Activated CD8-positive, alpha-beta T cell treated with anti-CD3 and anti-CD28 coated beads for 36 hours (primary cell): ENCODE measurements around the gene INTS15. TPM values are rescaled to one million over a fixed set of nuclear protein-coding genes. Genes with fewer than 3 reads are reported as not detected.

Source experiments
- ATAC-seq: fragments of 200-7000 bp; cut with Tn5 transposase; one replicate; pipeline ENCODE4 v1.10.0; 2021; ENCODE audit warnings: mild to moderate bottlenecking, moderate library complexity
- CTCF ChIA-PET: fragments of 350-600 bp; sonication (Branson Sonifier 250); formaldehyde crosslinking; loops from one replicate; lab custom pipeline; 2021; ENCODE audit warnings: antibody characterized with exemption; lab: Charles Lee
- POLR2A ChIA-PET: fragments of 350-600 bp; sonication (Branson Sonifier 250); formaldehyde crosslinking; loops from one replicate; lab custom pipeline; 2021; ENCODE audit warnings: antibody characterized with exemption; lab: Charles Lee
- DNase-seq: peaks from one replicate; pipeline ENCODE4 v3.0.0-alpha.2; 2020
- H3K27ac Mint-ChIP-seq: one replicate; pipeline ENCODE4 v1.8.0; 2021; ENCODE audit warnings: mild to moderate bottlenecking, mixed read lengths
- H3K27me3 Mint-ChIP-seq: one replicate; pipeline ENCODE4 v1.8.0; 2021; ENCODE audit warnings: mixed read lengths
- H3K36me3 Mint-ChIP-seq: one replicate; pipeline ENCODE4 v1.8.0; 2021; ENCODE audit warnings: low read depth, mixed read lengths
- H3K4me1 Mint-ChIP-seq: one replicate; pipeline ENCODE4 v1.8.0; 2021; ENCODE audit warnings: low read depth, mixed read lengths
- H3K4me3 Mint-ChIP-seq: one replicate; pipeline ENCODE4 v1.8.0; 2021; ENCODE audit warnings: mild to moderate bottlenecking, moderate library complexity, mixed read lengths
- H3K9me3 Mint-ChIP-seq: one replicate; pipeline ENCODE4 v1.8.0; 2021; ENCODE audit warnings: mixed read lengths
- intact Hi-C: fragments of 100-400 bp; cut with micrococcal nuclease; formaldehyde crosslinking; loops from one replicate; pipeline ENCODE4 v1.10.0; 2022
- total RNA-seq, 2 experiments: library from RNA; stranded (reverse); gene quantifications; one replicate each; pipeline ENCODE4 v1.2.3, GENCODE V29; 2021
- TF ChIP-seq, protein P1 (sequence below): fragments of 200-600 bp; IDR thresholded peaks from one replicate; pipeline ENCODE4 v1.8.0; 2022; ENCODE audit warnings: antibody characterized with exemption, mild to moderate bottlenecking

INTS15 gene
- total RNA-seq, 2 experiments from 2014 or later = 26.8 to 29.8 TPM

DNA sequence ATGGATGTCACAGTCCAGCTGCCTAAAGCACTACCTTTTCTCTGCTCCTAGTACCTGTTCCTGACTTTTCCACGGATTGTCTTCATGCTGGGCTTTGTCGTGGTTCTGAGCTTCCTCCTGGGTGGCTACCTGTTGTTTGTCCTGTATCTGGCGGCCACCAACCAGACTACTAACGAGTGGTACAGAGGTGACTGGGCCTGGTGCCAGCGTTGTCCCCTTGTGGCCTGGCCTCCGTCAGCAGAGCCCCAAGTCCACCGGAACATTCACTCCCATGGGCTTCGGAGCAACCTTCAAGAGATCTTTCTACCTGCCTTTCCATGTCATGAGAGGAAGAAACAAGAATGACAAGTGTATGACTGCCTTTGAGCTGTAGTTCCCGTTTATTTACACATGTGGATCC is 1.3 kb upstream of the INTS15 start:
- ATAC-seq (no peak), DNase-seq (no peak)
- Mint-ChIP-seq H3K27me3 (no peaks in the 10 kb centered on the region), H3K27ac (no peak overlapping the region), H3K36me3 (peaks cover 24% of the 10 kb centered on the region), H3K9me3 (no peaks in the 10 kb centered on the region), H3K4me1 (peaks cover 19% of the 10 kb centered on the region), H3K4me3 (no peak overlapping the region)
- ChIA-PET POLR2A (interaction anchor here (2.7 kb wide), 1 partner anchor 11 kb away, joined by 18 read pairs; the partner anchor contains the start of gene ZDHHC4), CTCF (interaction anchor here (0.6 to 4.2 kb wide), 3 partner anchors 13 to 118 kb away, joined by 3 to 44 read pairs (median 3); partner anchors contain the start of gene ZDHHC4)
- intact Hi-C loops = no loop called here
- TF ChIP-seq, protein P1, sequence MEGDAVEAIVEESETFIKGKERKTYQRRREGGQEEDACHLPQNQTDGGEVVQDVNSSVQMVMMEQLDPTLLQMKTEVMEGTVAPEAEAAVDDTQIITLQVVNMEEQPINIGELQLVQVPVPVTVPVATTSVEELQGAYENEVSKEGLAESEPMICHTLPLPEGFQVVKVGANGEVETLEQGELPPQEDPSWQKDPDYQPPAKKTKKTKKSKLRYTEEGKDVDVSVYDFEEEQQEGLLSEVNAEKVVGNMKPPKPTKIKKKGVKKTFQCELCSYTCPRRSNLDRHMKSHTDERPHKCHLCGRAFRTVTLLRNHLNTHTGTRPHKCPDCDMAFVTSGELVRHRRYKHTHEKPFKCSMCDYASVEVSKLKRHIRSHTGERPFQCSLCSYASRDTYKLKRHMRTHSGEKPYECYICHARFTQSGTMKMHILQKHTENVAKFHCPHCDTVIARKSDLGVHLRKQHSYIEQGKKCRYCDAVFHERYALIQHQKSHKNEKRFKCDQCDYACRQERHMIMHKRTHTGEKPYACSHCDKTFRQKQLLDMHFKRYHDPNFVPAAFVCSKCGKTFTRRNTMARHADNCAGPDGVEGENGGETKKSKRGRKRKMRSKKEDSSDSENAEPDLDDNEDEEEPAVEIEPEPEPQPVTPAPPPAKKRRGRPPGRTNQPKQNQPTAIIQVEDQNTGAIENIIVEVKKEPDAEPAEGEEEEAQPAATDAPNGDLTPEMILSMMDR = no peak

DNA sequence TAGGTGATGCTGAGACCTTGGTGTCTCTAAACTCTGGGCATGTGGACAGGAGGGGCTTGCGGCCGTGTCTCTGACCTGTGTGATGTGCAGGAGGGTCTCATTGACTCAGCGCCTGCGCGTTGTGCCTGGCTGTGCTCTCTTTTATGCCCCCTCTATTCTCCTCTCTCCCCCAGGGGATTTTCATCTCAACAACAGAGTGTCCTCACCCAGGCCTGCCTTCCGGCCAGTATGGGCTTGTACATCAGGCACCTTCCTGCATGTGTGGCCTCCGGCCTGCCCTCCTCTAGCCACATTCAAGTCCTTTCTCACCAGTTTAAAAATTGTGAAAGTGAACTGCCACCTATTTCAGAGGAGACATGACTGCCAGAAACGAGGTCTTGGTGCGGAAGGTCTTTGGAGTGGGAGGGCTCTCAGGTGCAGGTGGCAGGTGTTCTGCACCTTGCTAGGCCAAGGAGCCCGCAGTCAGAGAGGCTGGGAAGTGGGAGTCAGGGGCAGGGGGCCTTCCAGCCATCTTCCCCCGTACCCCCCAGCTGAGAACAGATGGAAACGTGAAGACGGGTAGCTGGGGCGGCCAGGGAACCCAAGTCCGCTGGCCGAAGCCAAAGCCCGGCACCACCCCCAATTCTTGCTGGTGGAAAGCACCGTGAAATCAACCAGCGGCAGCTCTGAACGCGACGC is 531 bp upstream of the INTS15 start:
- DNase-seq (no peak), ATAC-seq (no peak)
- CTCF ChIA-PET = interaction anchor here (0.6 to 4.2 kb wide), 7 partner anchors 9 to 118 kb away, joined by 3 to 44 read pairs (median 4); partner anchors contain the start of genes ZDHHC4 and ZNF316
- Mint-ChIP-seq H3K27me3 (no peaks in the 10 kb centered on the region), H3K4me1 (peaks cover 20% of the 10 kb centered on the region), H3K4me3 (peak overlapping the region; percentile 64), H3K9me3 (no peaks in the 10 kb centered on the region), H3K36me3 (peaks cover 26% of the 10 kb centered on the region), H3K27ac (peak overlapping the region; percentile 63)
- intact Hi-C loops = no loop called here
- POLR2A ChIA-PET = interaction anchor here (1.0 to 2.7 kb wide), 7 partner anchors 8 to 48 kb away, joined by 4 to 18 read pairs (median 5); partner anchors contain the start of genes ZDHHC4 and ZNF316
- TF ChIP-seq, protein P1 = no peak

DNA sequence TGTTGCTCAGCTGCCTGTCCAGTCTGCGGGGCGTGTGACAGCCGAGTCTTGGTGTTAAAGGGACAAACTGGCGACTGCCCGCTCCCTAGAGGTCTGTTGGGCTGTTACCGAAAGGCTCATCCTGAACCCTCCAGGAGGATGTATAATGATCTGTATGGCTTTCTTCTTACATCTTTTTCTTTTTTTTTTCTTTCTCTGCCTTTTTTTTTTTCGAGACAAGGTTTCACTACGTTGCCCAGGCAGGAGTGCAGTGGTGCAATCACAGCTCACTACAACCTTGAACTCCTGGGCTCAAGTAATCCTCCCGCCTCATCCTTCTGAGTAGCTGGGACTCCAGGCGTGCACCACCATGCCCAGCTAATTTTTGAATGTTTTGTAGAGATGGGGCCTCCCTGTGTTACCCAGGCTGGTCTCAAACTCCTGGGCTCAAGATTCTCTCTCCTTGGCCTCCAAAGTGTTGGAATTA is 857 bp downstream of the INTS15 start:
- ATAC-seq (peak; percentile 3), DNase-seq (no peak)
- Mint-ChIP-seq H3K4me1 (peaks cover 22% of the 10 kb centered on the region), H3K9me3 (no peaks in the 10 kb centered on the region), H3K27ac (peak overlapping the region; percentile 84), H3K27me3 (no peaks in the 10 kb centered on the region), H3K36me3 (peaks cover 34% of the 10 kb centered on the region), H3K4me3 (peak overlapping the region; percentile 87)
- TF ChIP-seq, protein P1 = no peak
- ChIA-PET POLR2A (interaction anchor here (0.6 to 2.7 kb wide), 7 partner anchors 7 to 67 kb away, joined by 3 to 18 read pairs (median 4); partner anchors contain the start of gene ZDHHC4), CTCF (interaction anchor here (0.8 to 4.2 kb wide), 9 partner anchors 9 to 267 kb away, joined by 3 to 44 read pairs (median 5); partner anchors contain the start of gene ZDHHC4)
- intact Hi-C loops = no loop called here

DNA sequence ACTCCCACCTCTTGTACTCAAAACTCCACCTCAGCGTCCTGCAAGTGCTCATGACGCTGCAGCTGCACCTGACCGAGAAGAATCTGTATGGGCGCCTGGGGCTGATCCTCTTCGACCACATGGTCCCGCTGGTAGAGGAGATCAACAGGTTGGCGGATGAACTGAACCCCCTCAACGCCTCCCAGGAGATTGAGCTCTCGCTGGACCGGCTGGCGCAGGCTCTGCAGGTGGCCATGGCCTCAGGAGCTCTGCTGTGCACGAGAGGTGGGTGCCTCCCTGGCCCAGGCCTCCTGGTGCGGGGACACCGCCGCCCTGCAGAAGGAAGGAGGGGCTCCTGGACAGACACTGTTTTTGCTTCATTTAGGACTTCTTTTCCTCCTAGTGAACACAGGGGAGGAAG is 10.3 kb downstream of the INTS15 start:
- POLR2A ChIA-PET = interaction anchor here (1.3 kb wide), 1 partner anchor 10 kb away, joined by 8 read pairs; the partner anchor contains the start of gene INTS15
- Mint-ChIP-seq H3K27ac (no peak overlapping the region), H3K4me3 (no peak overlapping the region), H3K27me3 (no peaks in the 10 kb centered on the region), H3K4me1 (peaks cover 8% of the 10 kb centered on the region), H3K36me3 (peaks cover 49% of the 10 kb centered on the region), H3K9me3 (no peaks in the 10 kb centered on the region)
- DNase-seq = no peak
- CTCF ChIA-PET = interaction anchor here (1.2 kb wide), 1 partner anchor 84 kb away, joined by 4 read pairs; no protein-coding TSS in a partner anchor
- intact Hi-C loops = no loop called here
- TF ChIP-seq, protein P1 = no peak
- ATAC-seq = no peak
